SU-DHL-6 (cell line): ENCODE data around the gene EHBP1.

Experiments used
- H2AFZ ChIP-seq: fragments of 200-600 bp; sonication (generic); 2 replicates; pipeline ENCODE4 v1.6.1; 2014; ENCODE audit warnings: low read depth, mild to moderate bottlenecking, moderate library complexity, mixed read lengths, antibody characterized with exemption, low read length; ENCODE audit not compliant: severe bottlenecking
- H3F3A ChIP-seq: fragments of 200-600 bp; shearing (Covaris generic); 2 replicates; pipeline ENCODE4 v1.6.0; 2016; ENCODE audit warnings: antibody characterized with exemption, mild to moderate bottlenecking; ENCODE audit not compliant: insufficient read depth
- H3K27ac ChIP-seq: fragments of 200-600 bp; sonication (generic); 2 replicates; pipeline ENCODE4 v1.5.1; 2016; ENCODE audit warnings: low read depth, mild to moderate bottlenecking, low read length, moderate library complexity, mixed read lengths
- H3K27me3 ChIP-seq: fragments of 200-600 bp; sonication (generic), shearing (Covaris generic); 2 replicates; pipeline ENCODE4 v1.6.0; 2014; ENCODE audit warnings: mild to moderate bottlenecking, low read length
- H3K36me3 ChIP-seq: fragments of 200-600 bp; sonication (generic); 2 replicates; pipeline ENCODE4 v1.6.1; 2014; ENCODE audit warnings: mild to moderate bottlenecking, low read length, mixed read lengths
- H3K4me2 ChIP-seq: fragments of 300-600, 200-600 bp; shearing (Covaris generic), sonication (generic); 2 replicates; pipeline ENCODE4 v1.6.0; 2014; ENCODE audit warnings: low read length, low read depth, mild to moderate bottlenecking; ENCODE audit not compliant: poor library complexity, severe bottlenecking
- H3K4me3 ChIP-seq: fragments of 200-600 bp; sonication (generic); 2 replicates; pipeline ENCODE4 v1.5.1; 2014; ENCODE audit warnings: antibody characterized with exemption, low read length, mild to moderate bottlenecking, mixed read lengths; ENCODE audit not compliant: insufficient read depth, poor library complexity, severe bottlenecking
- H3K79me2 ChIP-seq: fragments of 200-600 bp; sonication (generic); 2 replicates; pipeline ENCODE4 v1.6.1; 2014; ENCODE audit warnings: mild to moderate bottlenecking, low read length, moderate library complexity; ENCODE audit not compliant: insufficient read depth
- H3K9ac ChIP-seq: fragments of 200-600 bp; sonication (generic); 2 replicates; pipeline ENCODE4 v1.7.0; 2014; ENCODE audit warnings: mild to moderate bottlenecking, low read length
- H3K9me2 ChIP-seq: fragments of 200-600 bp; sonication (generic); replicated peaks from 2 replicates; pipeline ENCODE4 v1.6.1; 2014; ENCODE audit warnings: low read length; ENCODE audit not compliant: insufficient read depth
- H3K9me3 ChIP-seq: fragments of 200-600 bp; sonication (generic); 2 replicates; pipeline ENCODE4 v1.6.1; 2014; ENCODE audit warnings: low read length, mixed read lengths; ENCODE audit not compliant: insufficient read depth
- H4K20me1 ChIP-seq: fragments of 200-600 bp; sonication (generic); 2 replicates; pipeline ENCODE4 v1.6.1; 2014; ENCODE audit warnings: low read depth, mild to moderate bottlenecking, antibody characterized with exemption, low read length, moderate library complexity, mixed read lengths
- CTCF ChIP-seq: fragments of 200-600 bp; sonication (generic); IDR thresholded peaks from one replicate; pipeline ENCODE4 v1.5.1; 2017; ENCODE audit warnings: antibody characterized with exemption, mild to moderate bottlenecking, low read length, moderate library complexity; ENCODE audit not compliant: insufficient read depth, poor library complexity, severe bottlenecking
- EZH2phosphoT487 ChIP-seq: fragments of 200-600 bp; sonication (generic), shearing (Covaris generic); conservative IDR thresholded peaks from 2 replicates; pipeline ENCODE4 v1.6.1; 2018; ENCODE audit warnings: mild to moderate bottlenecking, antibody characterized with exemption, low read length, moderate library complexity, mixed read lengths

EHBP1 gene

GRCh38 chr2:63055226-63056106, 350.0 kb downstream of the EHBP1 start:
- no peaks in the 10 kb centered on the region; the same call in 1 of the 2 replicates for H3K79me2 ChIP-seq
- H3K27ac ChIP-seq, result no peak overlapping the region
- no peak for TF ChIP-seq CTCF
- TF ChIP-seq EZH2phosphoT487, result no peak
- no peak overlapping the region for H3K9ac ChIP-seq
- no peaks in the 10 kb centered on the region for H3K36me3 ChIP-seq
- no peaks in the 10 kb centered on the region for H3F3A ChIP-seq
- no peaks in the 10 kb centered on the region for H4K20me1 ChIP-seq
- H3K9me2 ChIP-seq, result no peaks in the 10 kb centered on the region
- H3K4me2 ChIP-seq, result no peak overlapping the region
- H3K9me3 ChIP-seq, result no peaks in the 10 kb centered on the region
- no peak overlapping the region for H3K4me3 ChIP-seq
- H2AFZ ChIP-seq, result no peak overlapping the region
- H3K27me3 ChIP-seq, result no peaks in the 10 kb centered on the region

DNA sequence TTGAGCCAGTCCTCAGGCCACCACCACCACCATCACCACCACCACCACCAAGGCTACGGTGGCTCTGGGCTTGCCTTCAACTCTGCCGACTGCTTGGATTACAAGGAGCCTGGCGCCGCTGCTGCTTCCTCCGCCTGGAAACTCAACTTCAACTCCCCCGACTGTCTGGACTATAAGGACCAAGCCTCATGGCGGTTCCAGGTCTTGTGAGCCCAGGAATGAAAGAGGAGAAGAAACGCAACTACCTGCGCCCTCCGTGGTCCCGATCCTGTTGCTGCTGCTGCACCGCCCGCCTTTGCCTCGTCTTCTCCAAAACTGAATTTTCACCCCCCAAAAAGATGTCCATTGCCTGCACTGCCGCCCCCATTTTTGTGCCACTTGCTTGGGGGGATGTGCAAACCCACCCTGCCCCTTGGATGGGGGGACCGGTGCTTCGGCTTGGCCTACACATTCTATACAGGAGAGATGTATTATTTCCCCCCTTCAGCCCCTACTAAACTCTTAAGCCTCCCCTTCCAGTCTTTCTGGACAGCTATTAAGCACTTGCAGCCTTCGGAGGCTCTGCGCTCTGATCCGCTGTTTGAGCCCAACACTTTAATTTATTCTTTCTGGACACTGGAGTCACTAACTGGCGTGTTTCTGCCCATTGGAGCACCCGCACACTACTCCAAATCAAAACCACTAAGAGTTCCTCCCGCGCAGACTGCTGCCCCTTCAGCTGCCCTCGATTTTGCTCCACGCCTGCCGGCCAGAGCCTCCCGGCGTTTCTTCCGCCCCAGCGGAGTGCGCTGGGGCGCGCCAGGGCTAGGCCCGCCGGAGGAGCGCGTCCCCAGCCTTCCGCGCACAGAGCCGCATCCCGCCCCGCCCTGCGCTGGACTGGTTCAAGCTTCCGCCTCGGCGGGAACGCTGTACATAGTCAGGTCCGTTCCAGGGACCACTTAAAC, 350.9 kb downstream of the EHBP1 start:
- H3K4me3 ChIP-seq, result no peak overlapping the region

More for the DNA sequence above, 350.9 kb downstream of the EHBP1 start:
- Histone ChIP-seq H3K79me2 (no peaks in the 10 kb centered on the region; the same call in 1 of the 2 replicates), H4K20me1 (no peaks in the 10 kb centered on the region), H3K27ac (no peak overlapping the region), H2AFZ (no peak overlapping the region), H3K27me3 (no peaks in the 10 kb centered on the region), H3K4me2 (no peak overlapping the region), H3K9ac (no peak overlapping the region), H3F3A (no peaks in the 10 kb centered on the region), H3K36me3 (no peaks in the 10 kb centered on the region), H3K9me3 (no peaks in the 10 kb centered on the region), H3K9me2 (no peaks in the 10 kb centered on the region)
- TF ChIP-seq CTCF, result no peak
- no peak for TF ChIP-seq EZH2phosphoT487
